A549 (cell line): Measurements from ENCODE around the gene STK4.

Experiments used
- CBX2 ChIP-seq: fragments of 200-600 bp; sonication (generic); IDR thresholded peaks from 2 replicates; pipeline ENCODE4 v1.6.1; 2016; ENCODE audit warnings: low read depth, mild to moderate bottlenecking, borderline replicate concordance
- CBX8 ChIP-seq: fragments of 200-600 bp; sonication (generic); IDR thresholded peaks from 2 replicates; pipeline ENCODE4 v1.6.1; 2016
- EP300 ChIP-seq, 2 experiments: fragments of >200 bp; sonication (Bioruptor Twin); formaldehyde crosslinking; IDR thresholded peaks; 2 replicates in 1 of 2; 3 replicates in 1 of 2; pipeline ENCODE4 v1.6.1; 2016 to 2017
- GATA3 ChIP-seq: IDR thresholded peaks from 2 replicates; pipeline ENCODE4 v1.6.1; 2012; ENCODE audit warnings: borderline replicate concordance
- HDAC2 ChIP-seq: fragments of 200-600 bp; sonication (generic); IDR thresholded peaks from 2 replicates; pipeline ENCODE4 v1.6.1; 2016
- KDM1A ChIP-seq: fragments of 200-600 bp; sonication (generic); IDR thresholded peaks from 2 replicates; pipeline ENCODE4 v1.6.1; 2016; ENCODE audit warnings: low read depth, mild to moderate bottlenecking
- MAX ChIP-seq: IDR thresholded peaks from 2 replicates; pipeline ENCODE4 v1.6.1; 2012
- MAZ ChIP-seq: fragments of 150-350 bp; IDR thresholded peaks from 2 replicates; pipeline ENCODE4 v1.6.1; 2014; ENCODE audit warnings: antibody characterized with exemption, low read depth, low read length, borderline replicate concordance
- POLR2A ChIP-seq: IDR thresholded peaks from 2 replicates; pipeline ENCODE4 v1.6.1; 2012; ENCODE audit warnings: mild to moderate bottlenecking, low read length
- RAD21 ChIP-seq, 2 experiments: fragments of >200 bp in 1 of 2; sonication (Bioruptor Twin) in 1 of 2; formaldehyde crosslinking in 1 of 2; IDR thresholded peaks in 1 of 2; conservative IDR thresholded peaks in 1 of 2; 2 replicates in 1 of 2; 3 replicates in 1 of 2; pipeline ENCODE4 v1.6.1; 2012 to 2018; ENCODE audit warnings: inconsistent platforms in 1 of 2
- RCOR1 ChIP-seq: fragments of 150-350 bp; IDR thresholded peaks from 2 replicates; pipeline ENCODE4 v1.6.1; 2014; ENCODE audit warnings: antibody characterized with exemption, low read length, low read depth
- REST ChIP-seq: fragments of 200-600 bp; sonication (generic); IDR thresholded peaks from 2 replicates; pipeline ENCODE4 v1.6.1; 2016; ENCODE audit warnings: antibody characterized with exemption, mild to moderate bottlenecking, moderate library complexity
- ZNF302 ChIP-seq: fragments of 250-450 bp; sonication (Bioruptor Pico); IDR thresholded peaks from 2 replicates; pipeline ENCODE4 v1.9.0; 2021; ENCODE audit warnings: inconsistent platforms, mild to moderate bottlenecking, moderate library complexity
- TF ChIP-seq, protein P1 (sequence below): fragments of >200 bp; sonication (Bioruptor Twin); formaldehyde crosslinking; IDR thresholded peaks from 3 replicates; pipeline ENCODE4 v1.5.1; 2016

GRCh38 chr20:45055056-45055455 is 88.7 kb downstream of the STK4 start:
- TF ChIP-seq RAD21 (conservative IDR thresholded peaks at IDR 0.05 in 1 of 2, IDR thresholded peaks at IDR 0.05 in 1 of 2) (no peak), ZNF302 (CRISPR knock-in tag) (no peak), RCOR1 (no peak), CBX8 (no peak), MAZ (no peak), POLR2A (no peak), EP300 (IDR thresholded peaks at IDR 0.05) (no peak), REST (no peak), HDAC2 (no peak), CBX2 (no peak), KDM1A (no peak), MAX (no peak), GATA3 (no peak)
- TF ChIP-seq, protein P1, sequence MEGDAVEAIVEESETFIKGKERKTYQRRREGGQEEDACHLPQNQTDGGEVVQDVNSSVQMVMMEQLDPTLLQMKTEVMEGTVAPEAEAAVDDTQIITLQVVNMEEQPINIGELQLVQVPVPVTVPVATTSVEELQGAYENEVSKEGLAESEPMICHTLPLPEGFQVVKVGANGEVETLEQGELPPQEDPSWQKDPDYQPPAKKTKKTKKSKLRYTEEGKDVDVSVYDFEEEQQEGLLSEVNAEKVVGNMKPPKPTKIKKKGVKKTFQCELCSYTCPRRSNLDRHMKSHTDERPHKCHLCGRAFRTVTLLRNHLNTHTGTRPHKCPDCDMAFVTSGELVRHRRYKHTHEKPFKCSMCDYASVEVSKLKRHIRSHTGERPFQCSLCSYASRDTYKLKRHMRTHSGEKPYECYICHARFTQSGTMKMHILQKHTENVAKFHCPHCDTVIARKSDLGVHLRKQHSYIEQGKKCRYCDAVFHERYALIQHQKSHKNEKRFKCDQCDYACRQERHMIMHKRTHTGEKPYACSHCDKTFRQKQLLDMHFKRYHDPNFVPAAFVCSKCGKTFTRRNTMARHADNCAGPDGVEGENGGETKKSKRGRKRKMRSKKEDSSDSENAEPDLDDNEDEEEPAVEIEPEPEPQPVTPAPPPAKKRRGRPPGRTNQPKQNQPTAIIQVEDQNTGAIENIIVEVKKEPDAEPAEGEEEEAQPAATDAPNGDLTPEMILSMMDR = no peak
